K562 (cell line): ENCODE results near the gene TMEM156. TPM values are rescaled to one million over a fixed set of nuclear protein-coding genes. Genes with fewer than 3 reads are reported as not detected.

Experiments
- BCLAF1 ChIP-seq, 2 experiments: fragments of 450-650 bp in 1 of 2; IDR thresholded peaks; 2 replicates each; pipeline ENCODE4 v1.6.1; 2011 to 2017; ENCODE audit warnings: low read depth in 2 of 2, antibody characterized with exemption in 1 of 2, borderline replicate concordance in 1 of 2, low read length in 1 of 2, mild to moderate bottlenecking in 1 of 2, mixed read lengths in 1 of 2; ENCODE audit not compliant: control insufficient read depth in 1 of 2
- E2F8 ChIP-seq: fragments of 450-650 bp; IDR thresholded peaks from 2 replicates; pipeline ENCODE4 v1.7.1; 2018; ENCODE audit warnings: mild to moderate bottlenecking, low read depth; ENCODE audit not compliant: partially characterized antibody
- FOXK2 ChIP-seq, 2 experiments: fragments of 450-650 bp; IDR thresholded peaks in 1 of 2; conservative IDR thresholded peaks in 1 of 2; 2 replicates each; pipeline ENCODE4 v1.6.1; 2016; ENCODE audit warnings: low read depth in 2 of 2, mild to moderate bottlenecking in 1 of 2
- VEZF1 ChIP-seq: fragments of 200-800 bp; sonication (Bioruptor generic); IDR thresholded peaks from 2 replicates; pipeline ENCODE4 v1.6.1; 2017; ENCODE audit warnings: missing genetic modification characterization, missing compliant biosample characterization
- polyA plus RNA-seq, 8 experiments: library from polyadenylated mRNA; depleted of rRNA in 4 of 8; stranded (reverse) in 5 of 8; unstranded in 3 of 8; fragments of >200 nt; fragmentation: Nextera tagmentation in 2 of 8; fragmentation: Illumina TruSeq in 1 of 8; extraction: Ambion mirVana in 2 of 8; extraction: Trizol in 1 of 8; gene quantifications; 2 replicates each; pipeline versions ENCODE4 v1.2.1 to v1.2.3, GENCODE V29; 2011 to 2014; ENCODE audit warnings: inconsistent platforms in 1 of 8, missing spikeins in 1 of 8
- total RNA-seq, 7 experiments: library from RNA; depleted of rRNA in 6 of 7; stranded (reverse); fragments of >200 nt in 6 of 7; fragmentation: Illumina TruSeq in 2 of 7; extraction: Trizol in 2 of 7; gene quantifications; 2 replicates each; pipeline versions ENCODE4 v1.2.1 to v1.2.3, GENCODE V29; 2011 to 2021; ENCODE audit warnings: low replicate concordance in 1 of 7

The TMEM156 gene
- total and polyA plus RNA-seq, 9 of the 15 experiments (the other 6 are each of a cell fraction or from before 2014, with no cell fraction given) = 3.5 to 9.6 (median 6.4) TPM

- TF ChIP-seq BCLAF1 (IDR thresholded peaks at IDR 0.05; ENCODE audit: borderline replicate concordance in 1 of 2, control insufficient read depth in 1 of 2, low read depth in 2 of 2, low read length in 1 of 2) (no peak), FOXK2 (conservative IDR thresholded peaks at IDR 0.05 in 1 of 2, IDR thresholded peaks at IDR 0.05 in 1 of 2; ENCODE audit: low read depth in 2 of 2) (no peak), E2F8 (no peak), VEZF1 (CRISPR knock-in tag) (no peak)
Observed at GRCh38 chr4:38930707-38931106, 101.5 kb downstream of the TMEM156 start (continued).
